OCI-LY1 (cell line): ENCODE measurements around the gene TXNDC17.

Experiments
- H2AFZ ChIP-seq: fragments of 200-600 bp; sonication (generic), shearing (Covaris generic); 2 replicates; pipeline ENCODE4 v1.6.0; 2014; ENCODE audit warnings: antibody characterized with exemption, mild to moderate bottlenecking, low read length
- H3F3A ChIP-seq: fragments of 200-600 bp; sonication (generic), shearing (Covaris generic); 2 replicates; pipeline ENCODE4 v1.6.0; 2014; ENCODE audit warnings: mild to moderate bottlenecking, antibody characterized with exemption, low read length, moderate library complexity; ENCODE audit not compliant: insufficient read depth
- H3K27ac ChIP-seq: fragments of 200-600 bp; sonication (generic); 2 replicates; pipeline ENCODE4 v1.5.1; 2014; ENCODE audit warnings: low read length, mixed run types, mild to moderate bottlenecking, low read depth; ENCODE audit not compliant: poor library complexity, severe bottlenecking
- H3K27me3 ChIP-seq: fragments of 200-600 bp; sonication (generic); 2 replicates; pipeline ENCODE4 v1.6.0; 2014; ENCODE audit warnings: antibody characterized with exemption, mild to moderate bottlenecking, low read length, moderate library complexity; ENCODE audit not compliant: insufficient read depth
- H3K36me3 ChIP-seq: fragments of 200-600 bp; sonication (generic); 2 replicates; pipeline ENCODE4 v1.6.1; 2014; ENCODE audit warnings: mild to moderate bottlenecking, antibody characterized with exemption, low read length, moderate library complexity, mixed read lengths; ENCODE audit not compliant: insufficient read depth
- H3K4me1 ChIP-seq: fragments of 200-600 bp; sonication (generic); 2 replicates; pipeline ENCODE4 v1.5.1; 2014; ENCODE audit warnings: mild to moderate bottlenecking, low read length, moderate library complexity; ENCODE audit not compliant: insufficient read depth, severe bottlenecking
- H3K4me2 ChIP-seq: fragments of 200-600 bp; sonication (generic), shearing (Covaris generic); 2 replicates; pipeline ENCODE4 v1.6.1; 2014; ENCODE audit warnings: low read length
- H3K4me3 ChIP-seq: fragments of 200-600 bp; sonication (generic); 2 replicates; pipeline ENCODE4 v1.5.1; 2014; ENCODE audit warnings: low read length, low read depth, mild to moderate bottlenecking, mixed read lengths; ENCODE audit not compliant: poor library complexity, severe bottlenecking
- H3K79me2 ChIP-seq: fragments of 200-600 bp; shearing (Covaris generic); 2 replicates; pipeline ENCODE4 v1.6.1; 2016; ENCODE audit warnings: mixed run types, low read length, mixed read lengths; ENCODE audit not compliant: insufficient read depth
- H3K9ac ChIP-seq: fragments of 200-600 bp; sonication (generic), shearing (Covaris generic); 2 replicates; pipeline ENCODE4 v1.6.1; 2014; ENCODE audit warnings: mild to moderate bottlenecking, low read length, mixed read lengths
- H3K9me2 ChIP-seq: fragments of 200-600 bp; sonication (generic), shearing (Covaris generic); 2 replicates; pipeline ENCODE4 v1.6.1; 2014; ENCODE audit warnings: low read depth, mild to moderate bottlenecking, low read length, mixed read lengths
- H3K9me3 ChIP-seq: fragments of 200-600 bp; shearing (Covaris generic); 2 replicates; pipeline ENCODE4 v1.6.1; 2014; ENCODE audit warnings: low read length, mixed read lengths
- H4K20me1 ChIP-seq: fragments of 200-600 bp; sonication (generic), shearing (Covaris generic); 2 replicates; pipeline ENCODE4 v1.6.0; 2016; ENCODE audit warnings: mild to moderate bottlenecking, low read length; ENCODE audit not compliant: insufficient read depth
- EZH2 ChIP-seq: fragments of 200-600 bp; sonication (generic), shearing (Covaris generic); IDR thresholded peaks from 2 replicates; pipeline ENCODE4 v1.8.0; 2017; ENCODE audit warnings: borderline replicate concordance, mixed run types, mild to moderate bottlenecking, antibody characterized with exemption, low read length, moderate library complexity, mixed read lengths
- TF ChIP-seq, protein P1 (sequence below): fragments of 200-600 bp; sonication (generic), shearing (Covaris generic); IDR thresholded peaks from 2 replicates; pipeline ENCODE4 v1.5.1; 2017; ENCODE audit warnings: mild to moderate bottlenecking, antibody characterized with exemption, low read length, moderate library complexity, mixed read lengths

Gene TXNDC17

DNA sequence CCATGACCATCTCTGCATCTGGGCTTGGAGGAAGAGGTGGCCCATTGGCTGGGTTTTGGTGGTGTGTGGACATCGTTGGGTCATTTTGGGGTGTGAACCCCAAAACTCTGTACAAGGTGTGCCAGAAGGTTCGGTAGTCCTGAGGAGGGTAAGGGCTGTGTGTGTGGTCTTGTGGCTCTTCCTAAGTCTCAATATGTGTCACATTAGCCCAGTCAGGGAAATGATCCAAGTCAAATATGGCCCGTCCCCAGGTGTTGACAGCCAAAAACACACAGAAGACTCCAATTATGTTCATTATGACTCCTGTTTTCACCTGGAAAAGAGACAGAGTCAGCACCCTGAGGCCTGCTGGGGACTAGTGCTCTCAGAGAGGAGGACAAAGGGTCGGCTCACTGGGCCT, 45.2 kb downstream of the TXNDC17 start:
- Histone ChIP-seq H3K27ac (no peak overlapping the region), H3K4me1 (no peaks in the 10 kb centered on the region), H3K9me3 (no peaks in the 10 kb centered on the region), H2AFZ (no peak overlapping the region), H3K4me2 (no peak overlapping the region), H4K20me1 (no peaks in the 10 kb centered on the region), H3K9ac (no peak overlapping the region), H3K36me3 (no peaks in the 10 kb centered on the region), H3K9me2 (no peaks in the 10 kb centered on the region), H3K27me3 (no peaks in the 10 kb centered on the region), H3F3A (no peaks in the 10 kb centered on the region), H3K4me3 (no peak overlapping the region), H3K79me2 (no peaks in the 10 kb centered on the region)
- TF ChIP-seq, protein P1, sequence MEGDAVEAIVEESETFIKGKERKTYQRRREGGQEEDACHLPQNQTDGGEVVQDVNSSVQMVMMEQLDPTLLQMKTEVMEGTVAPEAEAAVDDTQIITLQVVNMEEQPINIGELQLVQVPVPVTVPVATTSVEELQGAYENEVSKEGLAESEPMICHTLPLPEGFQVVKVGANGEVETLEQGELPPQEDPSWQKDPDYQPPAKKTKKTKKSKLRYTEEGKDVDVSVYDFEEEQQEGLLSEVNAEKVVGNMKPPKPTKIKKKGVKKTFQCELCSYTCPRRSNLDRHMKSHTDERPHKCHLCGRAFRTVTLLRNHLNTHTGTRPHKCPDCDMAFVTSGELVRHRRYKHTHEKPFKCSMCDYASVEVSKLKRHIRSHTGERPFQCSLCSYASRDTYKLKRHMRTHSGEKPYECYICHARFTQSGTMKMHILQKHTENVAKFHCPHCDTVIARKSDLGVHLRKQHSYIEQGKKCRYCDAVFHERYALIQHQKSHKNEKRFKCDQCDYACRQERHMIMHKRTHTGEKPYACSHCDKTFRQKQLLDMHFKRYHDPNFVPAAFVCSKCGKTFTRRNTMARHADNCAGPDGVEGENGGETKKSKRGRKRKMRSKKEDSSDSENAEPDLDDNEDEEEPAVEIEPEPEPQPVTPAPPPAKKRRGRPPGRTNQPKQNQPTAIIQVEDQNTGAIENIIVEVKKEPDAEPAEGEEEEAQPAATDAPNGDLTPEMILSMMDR = no peak
- no peak for TF ChIP-seq EZH2

DNA sequence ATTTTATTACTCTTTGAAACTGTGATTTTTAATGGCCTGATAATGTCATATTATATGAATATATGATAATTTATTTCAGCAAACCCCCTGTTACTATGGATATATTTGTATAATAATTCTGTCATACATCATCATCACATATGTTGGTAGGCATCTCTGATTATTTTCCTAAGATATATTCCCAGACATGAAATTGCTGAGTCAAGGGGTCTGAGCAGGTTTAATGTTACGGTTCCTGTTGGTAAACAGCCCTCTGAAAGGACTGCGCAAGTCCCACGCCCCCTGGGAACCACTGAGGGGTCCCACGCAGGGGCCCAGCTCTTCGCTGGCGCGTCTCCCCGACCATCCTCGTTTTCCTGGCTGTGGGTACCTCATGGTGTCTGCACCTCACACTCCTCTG, 48.1 kb downstream of the TXNDC17 start:
- no peaks in the 10 kb centered on the region for H3K4me1 ChIP-seq
- H3K27ac ChIP-seq = no peak overlapping the region
- H3K27me3 ChIP-seq = peaks cover 4% of the 10 kb centered on the region; the same call in 1 of the 2 replicates
- no peaks in the 10 kb centered on the region for H4K20me1 ChIP-seq
- H3K79me2 ChIP-seq = no peaks in the 10 kb centered on the region
- H3K4me3 ChIP-seq = no peak overlapping the region
- H3K9me3 ChIP-seq = no peaks in the 10 kb centered on the region
- H3K9me2 ChIP-seq = no peaks in the 10 kb centered on the region
- H3K4me2 ChIP-seq = no peak overlapping the region
- no peak overlapping the region for H2AFZ ChIP-seq
- no peak overlapping the region for H3K9ac ChIP-seq
- no peak for TF ChIP-seq EZH2
- TF ChIP-seq, protein P1 = no peak
- H3F3A ChIP-seq = no peaks in the 10 kb centered on the region
- no peaks in the 10 kb centered on the region for H3K36me3 ChIP-seq

DNA sequence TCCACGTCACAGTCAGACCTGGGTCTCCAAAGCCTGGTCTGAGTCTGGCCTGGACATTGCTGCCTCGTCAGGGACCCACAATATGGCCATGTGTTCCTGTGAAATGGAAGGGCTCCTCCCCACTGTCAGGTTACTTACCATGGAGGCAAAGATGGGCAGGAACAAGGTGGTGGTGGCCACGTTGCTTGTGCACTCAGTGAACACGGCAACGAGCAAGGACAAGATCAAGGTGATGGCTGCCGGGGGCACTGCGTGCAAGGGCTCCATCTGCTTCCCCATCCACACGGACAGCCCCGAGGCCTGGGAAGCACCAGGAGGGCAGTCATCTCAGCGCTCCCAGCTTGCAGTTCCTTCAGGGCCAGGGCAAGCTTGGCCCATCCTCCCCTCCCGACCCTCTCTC, 49.8 kb downstream of the TXNDC17 start:
- H3K4me3 ChIP-seq = no peak overlapping the region
- no peaks in the 10 kb centered on the region for H3K4me1 ChIP-seq
- H2AFZ ChIP-seq = no peak overlapping the region
- no peaks in the 10 kb centered on the region for H3K9me3 ChIP-seq
- no peak for TF ChIP-seq EZH2
- TF ChIP-seq, protein P1 = no peak
- no peaks in the 10 kb centered on the region for H3F3A ChIP-seq
- H3K4me2 ChIP-seq = no peak overlapping the region
- no peaks in the 10 kb centered on the region for H3K36me3 ChIP-seq
- no peaks in the 10 kb centered on the region for H3K9me2 ChIP-seq
- H3K79me2 ChIP-seq = no peaks in the 10 kb centered on the region
- H3K9ac ChIP-seq = no peak overlapping the region
- H3K27ac ChIP-seq = no peak overlapping the region
- H4K20me1 ChIP-seq = no peaks in the 10 kb centered on the region
- H3K27me3 ChIP-seq = peaks cover 4% of the 10 kb centered on the region; the same call in 1 of the 2 replicates
